GM18909 (cell line): ENCODE measurements around the gene ARHGEF39.

ENCODE experiments used
- ATAC-seq: cut with Tn5 transposase; IDR thresholded peaks from one replicate; pipeline ENCODE4 v1.9.1; 2021; ENCODE audit warnings: mild to moderate bottlenecking; ENCODE audit not compliant: unreplicated experiment, poor library complexity

ARHGEF39 gene

GRCh38 chr9:35691757-35692301 is 26.8 kb upstream of the ARHGEF39 start:
- ATAC-seq, result no peak

- no peak for ATAC-seq
Measured at GRCh38 chr9:35691334-35691650, 26.3 kb upstream of the ARHGEF39 start.

GRCh38 chr9:35690614-35691333 is 25.8 kb upstream of the ARHGEF39 start:
- ATAC-seq, result no peak

- ATAC-seq, result no peak
Measured at GRCh38 chr9:35690294-35690613, 25.3 kb upstream of the ARHGEF39 start.

- no peak for ATAC-seq
Measured at GRCh38 chr9:35689542-35690293, 24.7 kb upstream of the ARHGEF39 start, which contains the start of gene TPM2. Gene TPM2 (minus strand): TSS chr9:35689925. CDS start chr9:35689817, 108 bp downstream.

- ATAC-seq, result no peak
Measured at GRCh38 chr9:35688558-35689541, 23.9 kb upstream of the ARHGEF39 start.

GRCh38 chr9:35687972-35688557 is 23.1 kb upstream of the ARHGEF39 start:
- no peak for ATAC-seq

- ATAC-seq, result no peak
Measured at GRCh38 chr9:35687306-35687705, 22.3 kb upstream of the ARHGEF39 start.

GRCh38 chr9:35686222-35687203 is 21.5 kb upstream of the ARHGEF39 start:
- no peak for ATAC-seq

GRCh38 chr9:35685506-35685905 is 20.5 kb upstream of the ARHGEF39 start:
- ATAC-seq, result no peak

- no peak for ATAC-seq
Measured at GRCh38 chr9:35684921-35685320, 19.9 kb upstream of the ARHGEF39 start.

- no peak for ATAC-seq
Measured at GRCh38 chr9:35683323-35683722, 18.3 kb upstream of the ARHGEF39 start.

GRCh38 chr9:35682520-35683315 is 17.7 kb upstream of the ARHGEF39 start:
- no peak for ATAC-seq

- no peak for ATAC-seq
Measured at GRCh38 chr9:35682051-35682450, 17.1 kb upstream of the ARHGEF39 start.

- ATAC-seq, result no peak
Measured at GRCh38 chr9:35681341-35682002, 16.5 kb upstream of the ARHGEF39 start.

- peak; percentile 62 for ATAC-seq
Measured at GRCh38 chr9:35680331-35681105, 15.5 kb upstream of the ARHGEF39 start.

GRCh38 chr9:35679766-35680330 is 14.9 kb upstream of the ARHGEF39 start:
- ATAC-seq, result no peak
